Neural cell (in vitro differentiated cells): ENCODE results near the gene TK1. TPM values are rescaled to one million over a fixed set of nuclear protein-coding genes. Genes with fewer than 3 reads are reported as not detected.

Source experiments
- H2AFZ ChIP-seq: fragments of 200-600, 300-800 bp; sonication (generic), shearing (Covaris generic); 2 replicates; pipeline ENCODE4 v1.6.0; 2014; ENCODE audit warnings: low read depth, mild to moderate bottlenecking, antibody characterized with exemption, low read length, moderate library complexity
- H3F3A ChIP-seq: fragments of 200-600 bp; shearing (Covaris generic); 2 replicates; pipeline ENCODE4 v1.6.1; 2016; ENCODE audit warnings: mild to moderate bottlenecking, moderate library complexity, mixed read lengths, antibody characterized with exemption, low read length; ENCODE audit not compliant: insufficient read depth, poor library complexity, severe bottlenecking
- H3K27ac ChIP-seq: fragments of 200-600, 300-800 bp; sonication (generic), shearing (Covaris generic); 2 replicates; pipeline ENCODE4 v1.5.1; 2014; ENCODE audit warnings: mild to moderate bottlenecking, low read length, moderate library complexity
- H3K27me3 ChIP-seq: fragments of 300-800, 200-600 bp; sonication (generic), shearing (Covaris generic); 2 replicates; pipeline ENCODE4 v1.6.0; 2014; ENCODE audit warnings: mild to moderate bottlenecking, low read depth, low read length, moderate library complexity; ENCODE audit not compliant: insufficient read depth
- H3K36me3 ChIP-seq: fragments of 300-800, 200-600 bp; sonication (generic), shearing (Covaris generic); 2 replicates; pipeline ENCODE4 v1.5.1; 2014; ENCODE audit warnings: mild to moderate bottlenecking, antibody characterized with exemption, low read length, moderate library complexity; ENCODE audit not compliant: insufficient read depth
- H3K4me2 ChIP-seq: fragments of 300-800, 200-600 bp; sonication (generic), shearing (Covaris generic); 2 replicates; pipeline ENCODE4 v1.6.0; 2014; ENCODE audit warnings: mild to moderate bottlenecking, low read length
- H3K4me3 ChIP-seq: fragments of 300-800, 200-600 bp; sonication (generic), shearing (Covaris generic); 2 replicates; pipeline ENCODE4 v1.5.1; 2014; ENCODE audit warnings: mild to moderate bottlenecking, low read length, moderate library complexity
- H3K79me2 ChIP-seq: fragments of 200-600 bp; shearing (Covaris generic); replicated peaks from 2 replicates; pipeline ENCODE4 v1.6.0; 2014; ENCODE audit warnings: mild to moderate bottlenecking, low read length, moderate library complexity; ENCODE audit not compliant: insufficient read depth
- H3K9ac ChIP-seq: fragments of 300-800, 200-600 bp; sonication (generic), shearing (Covaris generic); 2 replicates; pipeline ENCODE4 v1.6.1; 2016; ENCODE audit warnings: mild to moderate bottlenecking, low read length, mixed read lengths
- H3K9me2 ChIP-seq: fragments of 200-600 bp; shearing (Covaris generic); 2 replicates; pipeline ENCODE4 v1.6.1; 2016; ENCODE audit warnings: mild to moderate bottlenecking, low read length, mixed read lengths; ENCODE audit not compliant: insufficient read depth
- H3K9me3 ChIP-seq: fragments of 200-600, 300-800 bp; sonication (generic), shearing (Covaris generic); 2 replicates; pipeline ENCODE4 v1.6.1; 2016; ENCODE audit warnings: mild to moderate bottlenecking, mixed run types, low read length, moderate library complexity, mixed read lengths
- H4K20me1 ChIP-seq: fragments of 200-600 bp; shearing (Covaris generic); 2 replicates; pipeline ENCODE4 v1.6.1; 2016; ENCODE audit warnings: mild to moderate bottlenecking, mixed run types; ENCODE audit not compliant: insufficient read depth
- CTCF ChIP-seq: fragments of 450-650 bp; IDR thresholded peaks from 2 replicates; pipeline ENCODE4 v1.5.1; 2014; ENCODE audit warnings: antibody characterized with exemption, mild to moderate bottlenecking, moderate library complexity; ENCODE audit not compliant: poor library complexity, severe bottlenecking
- EP300 ChIP-seq: fragments of 450-650 bp; conservative IDR thresholded peaks from 2 replicates; pipeline ENCODE4 v1.6.1; 2014; ENCODE audit warnings: antibody characterized with exemption, mild to moderate bottlenecking, moderate library complexity; ENCODE audit not compliant: poor library complexity, severe bottlenecking
- EZH2 ChIP-seq: fragments of 200-600, 300-800 bp; shearing (Covaris generic), sonication (generic); IDR thresholded peaks from 2 replicates; pipeline ENCODE4 v1.6.1; 2014; ENCODE audit warnings: antibody characterized with exemption, low read length, borderline replicate concordance, mild to moderate bottlenecking; ENCODE audit not compliant: insufficient read depth, poor library complexity, severe bottlenecking
- MXI1 ChIP-seq: fragments of 450-650 bp; conservative IDR thresholded peaks from 2 replicates; pipeline ENCODE4 v1.6.1; 2014; ENCODE audit warnings: antibody characterized with exemption, mild to moderate bottlenecking; ENCODE audit not compliant: poor library complexity, severe bottlenecking
- POLR2AphosphoS5 ChIP-seq: IDR thresholded peaks from 2 replicates; pipeline ENCODE4 v1.6.1; 2012
- RAD21 ChIP-seq: fragments of 450-650 bp; conservative IDR thresholded peaks from 2 replicates; pipeline ENCODE4 v1.6.1; 2014; ENCODE audit warnings: antibody characterized with exemption, mild to moderate bottlenecking, moderate library complexity
- REST ChIP-seq: IDR thresholded peaks from 2 replicates; pipeline ENCODE4 v1.6.1; 2012; ENCODE audit warnings: borderline replicate concordance
- SMC3 ChIP-seq: fragments of 450-650 bp; conservative IDR thresholded peaks from 2 replicates; pipeline ENCODE4 v1.6.1; 2014; ENCODE audit warnings: antibody characterized with exemption, mild to moderate bottlenecking, moderate library complexity; ENCODE audit not compliant: poor library complexity
- TAF1 ChIP-seq: IDR thresholded peaks from 2 replicates; pipeline ENCODE4 v1.6.1; 2012; ENCODE audit warnings: low read depth
- polyA plus RNA-seq: library from polyadenylated mRNA; depleted of rRNA; stranded (reverse); fragments of >200 nt; gene quantifications from 2 replicates; pipeline ENCODE4 v1.2.3, GENCODE V29; 2014

TK1 gene
- polyA plus RNA-seq, 1 donor from 2014 or later: 1.1 TPM

GRCh38 chr17:78125138-78125913 lies 61.5 kb downstream of the TK1 start:
- no peaks in the 10 kb centered on the region for H3K79me2 ChIP-seq
- H3K27me3 ChIP-seq: peaks cover 29% of the 10 kb centered on the region
- no peak overlapping the region for H3K27ac ChIP-seq
- no peaks in the 10 kb centered on the region for H3F3A ChIP-seq
- H4K20me1 ChIP-seq: no peaks in the 10 kb centered on the region
- no peak overlapping the region for H3K4me2 ChIP-seq
- H2AFZ ChIP-seq: no peak overlapping the region
- no peak overlapping the region for H3K9ac ChIP-seq
- H3K9me2 ChIP-seq: no peaks in the 10 kb centered on the region
- H3K4me3 ChIP-seq: no peak overlapping the region
- no peak for TF ChIP-seq EP300
- no peak for TF ChIP-seq POLR2AphosphoS5
- no peak for TF ChIP-seq SMC3
- TF ChIP-seq CTCF: no peak
- no peak for TF ChIP-seq MXI1
- TF ChIP-seq REST: no peak
- TF ChIP-seq RAD21: no peak
- TF ChIP-seq TAF1: no peak
- no peak for TF ChIP-seq EZH2
- no peaks in the 10 kb centered on the region for H3K36me3 ChIP-seq
- no peaks in the 10 kb centered on the region for H3K9me3 ChIP-seq

GRCh38 chr17:78124836-78125137 lies 62.1 kb downstream of the TK1 start:
- H3K27ac ChIP-seq: no peak overlapping the region

More at GRCh38 chr17:78124836-78125137, 62.1 kb downstream of the TK1 start:
- TF ChIP-seq RAD21: no peak
- TF ChIP-seq REST: no peak
- no peak for TF ChIP-seq EZH2
- no peak for TF ChIP-seq TAF1
- no peak for TF ChIP-seq MXI1
- TF ChIP-seq EP300: no peak
- no peak for TF ChIP-seq CTCF
- TF ChIP-seq SMC3: no peak
- TF ChIP-seq POLR2AphosphoS5: no peak
- no peak overlapping the region for H2AFZ ChIP-seq
- H4K20me1 ChIP-seq: no peaks in the 10 kb centered on the region
- no peak overlapping the region for H3K4me2 ChIP-seq
- H3K9me3 ChIP-seq: no peaks in the 10 kb centered on the region
- H3F3A ChIP-seq: no peaks in the 10 kb centered on the region
- no peak overlapping the region for H3K9ac ChIP-seq
- no peaks in the 10 kb centered on the region for H3K79me2 ChIP-seq
- no peak overlapping the region for H3K4me3 ChIP-seq
- H3K9me2 ChIP-seq: no peaks in the 10 kb centered on the region
- H3K36me3 ChIP-seq: no peaks in the 10 kb centered on the region
- peaks cover 23% of the 10 kb centered on the region for H3K27me3 ChIP-seq
